HepG2 (cell line): ENCODE results near the gene DNAJB11. TPM values are rescaled to one million over a fixed set of nuclear protein-coding genes. Genes with fewer than 3 reads are reported as not detected.
A peak's percentile ranks its signal among the peaks of the same experiment; 100 is the strongest.

Experiments used
- ATAC-seq: fragments of 200-7000 bp; cut with Tn5 transposase; 3 replicates; pipeline ENCODE4 v1.9.1; 2020; ENCODE audit warnings: mild to moderate bottlenecking, moderate library complexity
- BruUV-seq: library from RNA; stranded (reverse); fragments of 400-500 nt; replicated peaks from 2 replicates; lab custom pipeline; 2021; lab: Mats Ljungman, UMichigan
- CTCF ChIA-PET: fragments of 300-600 bp; formaldehyde crosslinking; extraction: SDS; loops from one replicate; lab custom pipeline; 2021; ENCODE audit warnings: low total read pairs, inconsistent platforms, low intra/inter-chr PET ratio; lab: Yijun Ruan, JAX
- POLR2A ChIA-PET: fragments of 350-600 bp; sonication (Branson Sonifier 250); formaldehyde crosslinking; loops from one replicate; lab custom pipeline; 2020; ENCODE audit warnings: antibody characterized with exemption, inconsistent platforms; lab: Yijun Ruan, JAX
- DNase-seq: peaks from one replicate; pipeline ENCODE4 v3.0.0-alpha.2; 2015; ENCODE audit warnings: low spot score
- FAIRE-seq: peaks from 3 replicates; lab custom pipeline; 2011; peaks lifted over from hg19 to GRCh38; lab: Jason Lieb, UNC
- H2AFZ ChIP-seq: one replicate; pipeline ENCODE4 v1.6.1; 2011; ENCODE audit warnings: low read length, inconsistent platforms
- H3K27ac ChIP-seq: fragments of 300-600 bp; 3 replicates; pipeline ENCODE4 v1.8.0; 2011; ENCODE audit warnings: mixed run types, mild to moderate bottlenecking, mixed read lengths, low read length, inconsistent platforms; ENCODE audit not compliant: insufficient read depth; ENCODE audit errors: extremely low read length
- H3K27me3 ChIP-seq, 2 experiments: fragments of 200-600 bp in 1 of 2; 2 replicates in 1 of 2; 3 replicates in 1 of 2; pipeline versions ENCODE4 v1.6.0 to v1.8.0; 2011; ENCODE audit warnings: low read length in 2 of 2, mild to moderate bottlenecking in 2 of 2, moderate library complexity in 2 of 2, inconsistent platforms in 1 of 2; ENCODE audit not compliant: insufficient read depth in 2 of 2, control insufficient read depth in 1 of 2
- H3K36me3 ChIP-seq, 2 experiments: fragments of 200-600 bp in 1 of 2; replicated peaks in 1 of 2; 2 replicates in 1 of 2; 3 replicates in 1 of 2; pipeline versions ENCODE4 v1.5.1 to v1.8.0; 2011; ENCODE audit warnings: low read length in 2 of 2, inconsistent platforms in 1 of 2; ENCODE audit not compliant: insufficient read depth in 2 of 2, control insufficient read depth in 1 of 2
- H3K4me1 ChIP-seq: 2 replicates; pipeline ENCODE4 v1.5.1; 2012; ENCODE audit warnings: low read length, inconsistent platforms; ENCODE audit not compliant: insufficient read depth
- H3K4me2 ChIP-seq: 2 replicates; pipeline ENCODE4 v1.6.0; 2011; ENCODE audit warnings: low read depth, low read length, inconsistent platforms
- H3K4me3 ChIP-seq, 3 experiments: fragments of 200-600 bp in 1 of 3; sonication (generic), shearing (Covaris generic) in 1 of 3; replicated peaks in 1 of 3; 2 replicates each; pipeline ENCODE4 v1.5.1; 2011 to 2016; ENCODE audit warnings: low read length in 3 of 3, inconsistent platforms in 2 of 3, low read depth in 2 of 3, mild to moderate bottlenecking in 2 of 3, control low read depth in 1 of 3, mixed read lengths in 1 of 3; ENCODE audit not compliant: insufficient read depth in 1 of 3
- H3K79me2 ChIP-seq: one replicate; pipeline ENCODE4 v1.6.1; 2011; ENCODE audit warnings: low read length, inconsistent platforms; ENCODE audit not compliant: insufficient read depth
- H3K9ac ChIP-seq: 2 replicates; pipeline ENCODE4 v1.6.0; 2011; ENCODE audit warnings: mild to moderate bottlenecking, low read depth, low read length, inconsistent platforms; ENCODE audit not compliant: insufficient read depth
- H3K9me3 ChIP-seq: 2 replicates; pipeline ENCODE4 v1.5.1; 2012; ENCODE audit warnings: mild to moderate bottlenecking, low read length
- H4K20me1 ChIP-seq: 2 replicates; pipeline ENCODE4 v1.6.0; 2011; ENCODE audit warnings: inconsistent platforms, mild to moderate bottlenecking, low read length, moderate library complexity; ENCODE audit not compliant: insufficient read depth
- DBP ChIP-seq: sonication (generic); formaldehyde crosslinking; IDR thresholded peaks from 2 replicates; pipeline ENCODE4 v1.4.0; 2020; ENCODE audit warnings: missing genetic modification reagents; ENCODE audit errors: not compliant biosample characterization
- GZF1 ChIP-seq: sonication (generic); formaldehyde crosslinking; IDR thresholded peaks from 2 replicates; pipeline ENCODE4 v1.5.1; 2020; ENCODE audit warnings: mild to moderate bottlenecking, missing genetic modification reagents
- JUND ChIP-seq: sonication (generic); formaldehyde crosslinking; IDR thresholded peaks from 2 replicates; pipeline ENCODE4 v1.8.0; 2022; ENCODE audit warnings: mild to moderate bottlenecking, missing genetic modification reagents
- POGK ChIP-seq: sonication (generic); formaldehyde crosslinking; conservative IDR thresholded peaks from 2 replicates; pipeline ENCODE4 v1.8.0; 2022; ENCODE audit warnings: mild to moderate bottlenecking, moderate library complexity, missing genetic modification reagents
- POGZ ChIP-seq: sonication (generic); formaldehyde crosslinking; IDR thresholded peaks from 2 replicates; pipeline ENCODE4 v1.4.0; 2020; ENCODE audit warnings: mild to moderate bottlenecking, missing genetic modification reagents
- ZFX ChIP-seq: sonication (generic); formaldehyde crosslinking; IDR thresholded peaks from 2 replicates; pipeline ENCODE4 v1.4.0; 2020; ENCODE audit warnings: mild to moderate bottlenecking, low read depth, missing genetic modification reagents, moderate library complexity
- ZFY ChIP-seq: sonication (generic); formaldehyde crosslinking; IDR thresholded peaks from 2 replicates; pipeline ENCODE4 v1.4.0; 2020; ENCODE audit warnings: missing genetic modification reagents
- ZNF160 ChIP-seq: sonication (generic); formaldehyde crosslinking; IDR thresholded peaks from 2 replicates; pipeline ENCODE4 v1.8.0; 2022; ENCODE audit warnings: mild to moderate bottlenecking, inconsistent platforms, missing genetic modification reagents
- ZNF557 ChIP-seq: sonication (generic); formaldehyde crosslinking; IDR thresholded peaks from 2 replicates; pipeline ENCODE4 v1.4.0; 2020; ENCODE audit warnings: missing genetic modification reagents
- ZNF773 ChIP-seq: sonication (generic); formaldehyde crosslinking; IDR thresholded peaks from 2 replicates; pipeline ENCODE4 v1.4.0; 2020; ENCODE audit warnings: missing genetic modification reagents, borderline replicate concordance
- ZNF776 ChIP-seq: sonication (generic); formaldehyde crosslinking; IDR thresholded peaks from 2 replicates; pipeline ENCODE4 v1.4.0; 2020; ENCODE audit warnings: mild to moderate bottlenecking, missing genetic modification reagents
- ZNF891 ChIP-seq: sonication (generic); formaldehyde crosslinking; IDR thresholded peaks from 2 replicates; pipeline ENCODE4 v1.5.0; 2020; ENCODE audit warnings: mild to moderate bottlenecking, missing genetic modification reagents
- WGBS: methylation state at CpG from one replicate; pipeline ENCODE4 v1.1.6; 2017; ENCODE audit warnings: low lambda C conversion rate; 5-methylcytosine and 5-hydroxymethylcytosine counted together
- in situ Hi-C: cut with HindIII; loops from 2 replicates; pipeline ENCODE4 v1.10.0; 2017; ENCODE audit warnings: low pct_unique_long_range_greater_than_20kb; ENCODE audit not compliant: extremely low pct_ligation_motif_present
- intact Hi-C: fragments of 100-400 bp; cut with micrococcal nuclease; formaldehyde crosslinking; loops from one replicate; pipeline ENCODE4 v1.10.0; 2022; ENCODE audit not compliant: unreplicated experiment
- polyA plus RNA-seq, 8 experiments: library from polyadenylated mRNA; depleted of rRNA in 3 of 8; stranded (reverse) in 7 of 8; unstranded in 1 of 8; fragments of >200 nt; fragmentation: Illumina TruSeq in 4 of 8; extraction: Trizol in 4 of 8; gene quantifications; 2 replicates each; pipeline versions ENCODE4 v1.2.1 to v1.2.3, GENCODE V29; 2011 to 2016; ENCODE audit warnings: low read depth in 4 of 8, missing spikeins in 1 of 8, mixed read lengths in 1 of 8; ENCODE audit not compliant: insufficient read depth in 1 of 8
- total RNA-seq, 5 experiments: library from RNA; depleted of rRNA; stranded (reverse); fragments of >200 nt; fragmentation: Illumina TruSeq; extraction: Trizol; gene quantifications; 2 replicates each; pipeline ENCODE4 v1.2.3, GENCODE V29; 2016; ENCODE audit warnings: low read depth in 1 of 5
- TF ChIP-seq, protein P1 (sequence below): sonication (generic); formaldehyde crosslinking; IDR thresholded peaks from 2 replicates; pipeline ENCODE4 v1.5.0; 2020; ENCODE audit warnings: missing genetic modification reagents
- TF ChIP-seq, protein P2 (sequence below): sonication (generic); IDR thresholded peaks from 2 replicates; pipeline ENCODE4 v1.6.1; 2016; ENCODE audit warnings: low read depth, borderline replicate concordance
- TF ChIP-seq, protein P3 (sequence below): sonication (generic); formaldehyde crosslinking; IDR thresholded peaks from 2 replicates; pipeline ENCODE4 v1.9.0; 2022; ENCODE audit warnings: missing genetic modification reagents, mild to moderate bottlenecking, borderline replicate concordance

The DNAJB11 gene
- total and polyA plus RNA-seq, 2 of the 13 experiments (the other 11 are each of a cell fraction or from before 2014, with no cell fraction given): 41.0 to 132 TPM

DNA sequence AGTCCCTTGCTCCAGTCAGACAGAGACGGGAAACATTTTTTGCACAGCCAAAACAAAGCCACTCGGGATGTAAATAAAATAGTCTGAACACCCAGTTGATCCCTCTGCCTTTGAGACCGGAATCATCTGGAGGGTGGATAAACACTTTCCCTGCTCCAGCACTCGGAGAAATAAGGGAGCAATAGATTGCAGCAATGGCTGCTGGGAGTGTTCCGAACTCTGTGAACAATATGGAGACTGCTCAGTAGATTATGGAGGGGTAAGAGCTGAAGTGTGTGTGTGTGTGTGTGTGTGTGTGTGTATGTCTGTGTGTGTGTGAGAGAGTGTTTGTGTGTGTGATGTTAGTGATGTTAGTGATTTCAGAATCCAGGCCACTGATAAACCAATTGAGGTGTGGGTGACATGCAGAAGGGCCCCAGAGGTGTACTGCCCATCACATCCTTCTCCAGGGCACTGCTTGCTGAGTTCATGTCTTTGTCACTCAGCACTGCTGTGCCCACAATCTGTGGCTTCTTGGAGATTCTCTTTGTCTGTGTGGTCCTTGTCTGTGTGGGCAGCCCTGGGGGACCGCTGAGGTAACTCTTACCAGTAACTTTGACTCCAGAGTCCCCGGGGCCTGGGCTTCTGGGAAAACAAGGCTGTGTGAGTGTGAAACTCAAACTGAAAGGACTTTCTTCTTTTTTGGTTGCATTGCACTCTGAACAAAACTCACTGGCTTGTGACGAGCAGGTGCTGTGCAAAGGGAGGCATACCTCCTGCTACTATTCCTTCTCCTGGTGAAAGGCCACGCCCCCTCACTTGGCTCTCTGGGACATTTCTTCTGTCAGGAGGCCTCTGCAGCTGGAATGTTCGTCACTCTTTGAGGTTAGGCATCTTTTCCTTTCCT is 49.3 kb upstream of the DNAJB11 start:
- CTCF ChIA-PET: no interaction called here
- TF ChIP-seq ZNF557 (CRISPR knock-in tag) (no peak), ZNF776 (CRISPR knock-in tag) (0 out of 2 replicates have a peak, but pooled peaks have one; percentile 41), DBP (CRISPR knock-in tag) (no peak), ZNF773 (CRISPR knock-in tag) (no peak), GZF1 (peak; percentile 100), JUND (0 out of 2 replicates have a peak, but pooled peaks have one; percentile 15), ZFX (CRISPR knock-in tag) (peak; percentile 40), ZNF891 (CRISPR knock-in tag) (no peak), ZFY (CRISPR knock-in tag) (peak; percentile 31; the same call in 1 of the 2 replicates), POGK (CRISPR knock-in tag) (peak; percentile 96), POGZ (CRISPR knock-in tag) (peak; percentile 17; the same call in 1 of the 2 replicates), ZNF160 (CRISPR knock-in tag) (no peak)
- TF ChIP-seq, protein P1, sequence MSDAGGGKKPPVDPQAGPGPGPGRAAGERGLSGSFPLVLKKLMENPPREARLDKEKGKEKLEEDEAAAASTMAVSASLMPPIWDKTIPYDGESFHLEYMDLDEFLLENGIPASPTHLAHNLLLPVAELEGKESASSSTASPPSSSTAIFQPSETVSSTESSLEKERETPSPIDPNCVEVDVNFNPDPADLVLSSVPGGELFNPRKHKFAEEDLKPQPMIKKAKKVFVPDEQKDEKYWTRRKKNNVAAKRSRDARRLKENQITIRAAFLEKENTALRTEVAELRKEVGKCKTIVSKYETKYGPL (CRISPR knock-in tag): no peak
- TF ChIP-seq, protein P2, sequence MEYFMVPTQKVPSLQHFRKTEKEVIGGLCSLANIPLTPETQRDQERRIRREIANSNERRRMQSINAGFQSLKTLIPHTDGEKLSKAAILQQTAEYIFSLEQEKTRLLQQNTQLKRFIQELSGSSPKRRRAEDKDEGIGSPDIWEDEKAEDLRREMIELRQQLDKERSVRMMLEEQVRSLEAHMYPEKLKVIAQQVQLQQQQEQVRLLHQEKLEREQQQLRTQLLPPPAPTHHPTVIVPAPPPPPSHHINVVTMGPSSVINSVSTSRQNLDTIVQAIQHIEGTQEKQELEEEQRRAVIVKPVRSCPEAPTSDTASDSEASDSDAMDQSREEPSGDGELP: peak; percentile 36; the same call in 1 of the 2 replicates
- TF ChIP-seq, protein P3, sequence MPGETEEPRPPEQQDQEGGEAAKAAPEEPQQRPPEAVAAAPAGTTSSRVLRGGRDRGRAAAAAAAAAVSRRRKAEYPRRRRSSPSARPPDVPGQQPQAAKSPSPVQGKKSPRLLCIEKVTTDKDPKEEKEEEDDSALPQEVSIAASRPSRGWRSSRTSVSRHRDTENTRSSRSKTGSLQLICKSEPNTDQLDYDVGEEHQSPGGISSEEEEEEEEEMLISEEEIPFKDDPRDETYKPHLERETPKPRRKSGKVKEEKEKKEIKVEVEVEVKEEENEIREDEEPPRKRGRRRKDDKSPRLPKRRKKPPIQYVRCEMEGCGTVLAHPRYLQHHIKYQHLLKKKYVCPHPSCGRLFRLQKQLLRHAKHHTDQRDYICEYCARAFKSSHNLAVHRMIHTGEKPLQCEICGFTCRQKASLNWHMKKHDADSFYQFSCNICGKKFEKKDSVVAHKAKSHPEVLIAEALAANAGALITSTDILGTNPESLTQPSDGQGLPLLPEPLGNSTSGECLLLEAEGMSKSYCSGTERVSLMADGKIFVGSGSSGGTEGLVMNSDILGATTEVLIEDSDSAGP: peak; percentile 15; the same call in 1 of the 2 replicates

More for the DNA sequence above, 49.3 kb upstream of the DNAJB11 start:
- intact Hi-C loops (no loop called here), in situ Hi-C loops (no loop called here)
- peak; percentile 81 for FAIRE-seq
- H3K4me2 ChIP-seq: peak overlapping the region; percentile 89
- peaks cover 52% of the 10 kb centered on the region for H3K4me1 ChIP-seq
- H4K20me1 ChIP-seq: no peaks in the 10 kb centered on the region
- BruUV-seq: no TSS peak
- no peak for DNase-seq
- H3K9ac ChIP-seq: peak overlapping the region; percentile 49
- no peaks in the 10 kb centered on the region for H3K79me2 ChIP-seq
- ATAC-seq: peak; percentile 84
- POLR2A ChIA-PET: interaction anchor here (1.5 kb wide), 1 partner anchor 18 kb away, joined by 3 read pairs; no protein-coding TSS in a partner anchor
- H3K27me3 ChIP-seq: 0 out of 5 replicates have a peak, but pooled peaks cover 1 to 3% of the 10 kb centered on the region in 2 experiments
- WGBS: 5% methylated on average over 10 of the region's 10 CpGs
- H3K36me3 ChIP-seq: no peaks in the 10 kb centered on the region
- peak overlapping the region; percentile 95 for H2AFZ ChIP-seq
- peak overlapping the region; percentile 71 to 77 (median 71) for H3K4me3 ChIP-seq
- no peak overlapping the region for H3K27ac ChIP-seq
- H3K9me3 ChIP-seq: no peaks in the 10 kb centered on the region
